8988T (cell line): ENCODE results near the gene SLC6A3.
"Not testable (repeated sequence)": the region's sequence is repeated elsewhere in the genome, so short reads cannot be mapped to it uniquely, and the experiment has no call there.

Experiments used
- DNase-seq: peaks from one replicate; pipeline ENCODE4 v3.0.0; 2011

SLC6A3 gene

DNA sequence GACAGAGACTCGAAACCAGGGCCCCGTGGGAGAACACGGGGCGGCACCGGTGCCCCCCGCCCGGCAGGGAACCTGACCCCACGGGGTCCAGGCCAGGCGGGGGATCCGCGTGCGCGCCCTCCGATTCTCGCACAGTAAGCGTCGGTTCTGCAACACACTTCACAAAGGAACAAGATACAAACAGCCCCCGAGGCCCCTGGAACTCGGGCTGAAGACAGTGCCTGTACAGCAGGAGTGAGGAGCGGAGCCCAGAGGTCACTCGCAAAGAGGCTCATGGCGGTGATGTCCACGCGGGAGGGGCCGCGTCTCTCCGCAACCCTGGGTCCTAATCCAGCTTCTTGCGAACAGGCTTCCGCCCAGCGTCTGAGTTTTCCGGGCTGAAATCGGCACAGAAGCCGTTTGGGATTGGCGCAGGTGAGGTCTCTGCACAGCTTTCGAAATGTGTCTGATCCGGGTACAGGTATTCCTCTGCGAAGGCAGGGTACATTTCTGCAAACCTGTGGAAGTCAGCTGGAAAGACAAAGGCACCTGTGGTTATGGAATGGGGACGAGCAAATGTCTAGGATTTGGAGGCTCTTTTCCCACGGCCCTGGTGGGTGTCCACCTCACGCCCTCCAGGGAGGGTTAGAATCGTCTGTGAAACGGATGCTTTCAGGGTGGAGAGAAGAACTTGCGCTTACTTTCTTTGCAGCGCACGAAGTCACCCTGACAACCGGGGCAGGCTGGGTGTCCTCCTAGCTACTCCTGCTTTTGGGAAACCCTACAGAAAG, 18.3 kb upstream of the SLC6A3 start:
- DNase-seq, result no peak

DNA sequence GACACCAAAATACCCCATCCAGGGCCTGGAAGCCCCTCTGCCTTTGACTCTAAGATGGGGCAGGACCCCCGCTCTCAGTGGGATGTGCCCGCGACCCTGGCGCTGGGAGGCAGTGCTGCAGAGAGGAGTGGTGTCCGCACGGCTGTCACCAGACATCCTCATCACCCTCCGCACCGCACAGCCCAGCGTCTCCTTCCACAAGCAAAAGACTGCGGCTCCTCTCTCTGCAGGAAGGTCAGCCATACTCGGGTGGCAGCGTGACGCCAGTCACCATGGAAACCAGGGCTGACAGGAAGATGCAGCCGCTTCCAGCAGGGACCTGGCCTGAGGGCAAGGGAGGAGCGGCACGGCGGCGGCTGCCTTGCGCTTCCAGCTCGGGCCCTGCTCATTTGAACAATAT, 17.1 kb upstream of the SLC6A3 start:
- DNase-seq, result no peak

DNA sequence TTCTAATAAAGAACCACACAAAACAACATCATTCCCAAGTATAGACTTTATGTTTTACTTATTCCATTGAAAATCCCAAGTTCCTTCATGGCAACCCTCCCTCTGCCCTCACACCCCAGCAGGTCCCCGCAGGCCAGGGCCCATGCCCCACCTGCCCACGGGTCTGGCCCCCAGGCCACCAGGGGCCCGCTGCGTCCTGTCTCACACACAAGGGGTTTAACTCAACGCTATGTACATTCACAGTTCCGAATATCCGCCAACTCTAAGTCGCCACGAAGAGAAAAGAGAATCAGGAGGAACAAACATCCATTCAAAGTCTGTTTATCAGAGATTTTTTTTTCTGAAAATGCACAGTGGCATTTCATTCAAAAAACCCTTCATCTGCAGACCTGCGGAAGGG, 16.2 kb upstream of the SLC6A3 start:
- no peak for DNase-seq

DNA sequence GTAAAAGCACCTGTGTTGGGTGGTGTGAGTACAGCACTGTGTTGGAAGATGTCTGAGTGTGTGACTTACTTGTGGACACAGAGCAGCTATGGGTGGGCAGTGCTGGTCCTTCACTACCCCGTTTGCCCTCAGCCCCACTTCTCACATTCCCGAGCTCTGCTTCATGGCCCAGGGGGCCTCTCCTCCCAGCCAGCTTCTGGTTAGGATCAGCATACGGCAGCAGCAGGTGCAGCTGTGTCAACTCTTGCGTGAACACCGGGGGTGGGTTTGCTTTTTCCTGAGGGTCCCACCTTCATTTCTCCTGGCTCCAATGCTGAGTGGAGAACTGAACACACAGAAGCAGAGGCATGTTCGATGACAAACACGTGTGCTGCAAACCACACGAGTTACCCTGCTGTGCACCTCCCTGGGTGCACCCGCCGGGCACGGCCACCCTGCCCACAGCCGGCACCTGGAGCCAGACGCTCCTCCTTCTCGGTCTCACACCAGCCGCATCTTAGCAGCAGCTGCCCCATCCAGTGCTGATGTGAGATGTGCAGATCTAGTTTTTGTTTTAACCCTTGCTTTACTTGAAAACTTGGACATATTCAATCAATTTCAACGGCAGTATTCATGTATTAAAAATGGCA, 14.9 kb upstream of the SLC6A3 start:
- no peak for DNase-seq

DNA sequence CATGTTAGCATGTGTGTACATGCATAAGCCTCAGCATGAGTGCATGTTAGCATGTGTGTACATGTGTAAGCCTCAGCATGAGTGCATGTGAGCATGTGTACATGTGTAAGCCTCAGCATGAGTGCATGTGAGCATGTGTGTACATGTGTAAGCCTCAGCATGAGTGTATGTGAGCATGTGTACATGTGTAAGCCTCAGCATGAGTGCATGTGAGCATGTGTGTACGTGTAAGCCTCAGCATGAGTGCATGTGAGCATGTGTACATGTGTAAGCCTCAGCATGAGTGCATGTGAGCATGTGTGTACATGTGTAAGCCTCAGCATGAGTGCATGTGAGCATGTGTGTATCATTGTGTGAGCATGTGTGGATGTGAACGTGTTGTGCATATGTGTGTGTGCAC, 14.2 kb upstream of the SLC6A3 start:
- DNase-seq, result not testable (repeated sequence)

DNA sequence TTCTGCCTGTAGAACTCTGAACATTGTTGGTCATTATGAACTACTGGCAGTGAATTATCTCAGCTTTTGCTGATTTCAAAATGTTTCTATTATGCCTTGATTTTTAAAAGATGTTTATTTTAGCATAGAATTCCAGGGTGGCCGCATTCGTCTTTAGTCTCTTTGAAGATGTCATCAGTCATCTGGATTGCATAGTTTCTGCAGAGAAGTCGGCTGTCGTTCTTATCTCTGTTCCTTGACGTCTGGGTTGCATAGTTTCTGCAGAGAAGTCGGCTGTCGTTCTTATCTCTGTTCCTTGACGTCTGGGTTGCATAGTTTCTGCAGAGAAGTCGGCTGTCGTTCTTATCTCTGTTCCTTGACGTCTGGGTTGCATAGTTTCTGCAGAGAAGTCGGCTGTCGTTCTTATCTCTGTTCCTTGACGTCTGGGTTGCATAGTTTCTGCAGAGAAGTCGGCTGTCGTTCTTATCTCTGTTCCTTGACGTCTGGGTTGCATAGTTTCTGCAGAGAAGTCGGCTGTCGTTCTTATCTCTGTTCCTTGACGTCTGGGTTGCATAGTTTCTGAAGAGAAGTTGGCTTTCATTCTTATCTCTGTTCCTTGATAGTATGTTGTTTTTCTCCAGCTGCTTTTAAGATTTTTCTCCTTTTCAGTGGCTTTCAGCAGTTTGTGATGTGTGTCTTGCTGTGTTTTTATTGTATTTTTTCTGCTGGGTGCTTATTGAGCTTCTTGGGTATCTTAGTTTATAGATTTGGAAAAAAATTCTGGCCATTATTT, 11.1 kb upstream of the SLC6A3 start:
- not testable (repeated sequence) for DNase-seq

DNA sequence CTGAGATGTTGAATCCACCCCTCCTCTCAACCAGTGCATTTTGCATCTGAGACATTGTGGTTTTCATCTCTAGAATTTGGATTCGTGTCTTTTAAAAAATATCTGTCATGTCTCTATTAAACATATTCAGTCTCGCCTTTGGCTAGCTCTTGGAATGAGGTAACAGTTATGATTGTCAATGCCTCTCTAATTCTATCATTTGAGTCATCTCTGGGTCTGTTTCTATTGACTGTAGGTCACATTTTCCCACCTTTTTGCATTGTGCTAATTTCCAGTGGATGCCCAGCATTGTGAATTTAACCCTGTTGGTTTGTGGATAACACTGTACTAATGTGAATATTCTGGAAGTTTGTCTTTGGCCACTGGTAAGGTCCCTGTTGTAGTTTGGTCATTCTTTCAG, 8.4 kb upstream of the SLC6A3 start:
- no peak for DNase-seq

DNA sequence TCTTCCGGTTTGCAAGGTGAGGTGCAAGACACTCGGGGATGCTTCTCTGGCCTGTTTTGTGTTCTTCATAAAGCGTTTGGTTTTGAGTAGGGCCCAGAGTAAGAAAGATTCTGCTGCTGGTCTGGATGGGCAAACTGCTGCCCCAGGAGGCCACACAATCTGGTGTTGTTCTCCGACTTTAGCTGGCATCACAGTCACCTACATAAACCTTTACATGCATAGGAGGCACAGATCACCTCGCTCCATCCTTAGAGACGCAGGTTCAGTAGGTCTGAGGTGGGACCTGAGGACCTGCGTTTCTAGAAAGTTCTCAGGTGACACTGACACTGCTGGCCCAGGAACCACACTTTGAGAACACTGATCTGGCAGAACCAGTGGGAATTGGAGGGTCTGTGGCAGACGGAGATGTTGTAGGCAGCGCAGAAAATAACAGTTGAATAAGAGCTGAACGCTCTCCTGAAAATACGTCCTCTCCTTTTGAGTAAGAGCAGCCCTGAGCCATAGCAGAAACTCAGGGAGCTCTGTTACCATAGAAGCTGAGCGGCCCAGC, 3.9 kb upstream of the SLC6A3 start:
- DNase-seq, result no peak

DNA sequence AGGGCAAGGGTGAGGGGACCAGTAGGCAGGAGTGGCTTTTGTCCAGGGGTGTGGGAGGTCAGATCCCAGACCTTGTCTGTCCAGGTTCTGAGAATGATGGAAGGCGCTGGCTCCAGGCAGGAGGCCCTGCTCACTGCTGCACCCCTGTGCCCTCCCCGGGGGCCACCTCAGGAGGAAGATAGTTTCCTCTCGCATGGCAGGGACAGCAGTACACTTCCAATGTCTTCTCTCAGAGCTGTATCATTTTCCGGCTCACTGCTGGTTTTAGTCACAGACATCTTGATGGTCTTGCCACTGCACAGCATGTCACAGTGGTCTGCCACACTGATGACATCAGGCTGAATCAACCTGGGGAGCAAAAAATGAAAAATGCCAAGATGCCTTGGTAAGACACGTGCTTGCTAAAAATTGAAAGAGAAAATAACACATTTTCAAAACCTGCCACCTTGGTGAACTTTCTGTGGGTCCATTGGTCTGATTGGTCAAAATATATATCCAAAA, 3.3 kb upstream of the SLC6A3 start:
- DNase-seq, result no peak

DNA sequence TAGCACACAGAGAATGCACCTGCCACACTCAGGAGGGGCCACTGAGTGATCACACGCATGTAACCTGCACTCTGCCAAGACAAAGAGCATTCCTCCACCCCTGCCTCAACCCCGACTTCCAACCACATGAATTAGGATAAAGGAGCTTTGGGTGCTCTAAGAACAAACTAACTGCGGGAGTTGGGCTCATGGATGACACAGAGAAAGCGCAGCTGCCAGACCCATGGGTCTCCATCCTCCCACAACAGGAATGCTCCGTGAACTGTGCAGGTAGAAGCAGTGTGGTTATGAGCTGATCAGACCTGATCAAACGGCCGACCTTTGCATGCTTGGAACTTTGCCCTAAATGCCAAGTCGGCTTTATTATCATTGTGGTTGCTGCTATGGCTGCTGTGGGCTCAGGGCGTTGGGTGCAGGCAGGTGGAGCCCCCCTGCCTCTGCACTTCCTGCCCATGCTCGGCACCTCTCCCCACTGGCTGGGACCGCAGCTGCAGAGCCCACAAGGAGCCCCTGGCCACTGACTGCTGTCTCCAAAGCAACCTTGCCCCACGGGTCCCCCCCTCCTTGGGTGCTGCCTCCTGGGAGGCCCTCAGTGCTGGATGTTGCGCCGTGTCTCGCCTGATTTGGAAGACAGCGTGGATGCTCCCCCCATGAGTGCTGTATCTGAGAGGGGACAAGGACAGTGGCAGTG, 2.6 kb upstream of the SLC6A3 start:
- no peak for DNase-seq

DNA sequence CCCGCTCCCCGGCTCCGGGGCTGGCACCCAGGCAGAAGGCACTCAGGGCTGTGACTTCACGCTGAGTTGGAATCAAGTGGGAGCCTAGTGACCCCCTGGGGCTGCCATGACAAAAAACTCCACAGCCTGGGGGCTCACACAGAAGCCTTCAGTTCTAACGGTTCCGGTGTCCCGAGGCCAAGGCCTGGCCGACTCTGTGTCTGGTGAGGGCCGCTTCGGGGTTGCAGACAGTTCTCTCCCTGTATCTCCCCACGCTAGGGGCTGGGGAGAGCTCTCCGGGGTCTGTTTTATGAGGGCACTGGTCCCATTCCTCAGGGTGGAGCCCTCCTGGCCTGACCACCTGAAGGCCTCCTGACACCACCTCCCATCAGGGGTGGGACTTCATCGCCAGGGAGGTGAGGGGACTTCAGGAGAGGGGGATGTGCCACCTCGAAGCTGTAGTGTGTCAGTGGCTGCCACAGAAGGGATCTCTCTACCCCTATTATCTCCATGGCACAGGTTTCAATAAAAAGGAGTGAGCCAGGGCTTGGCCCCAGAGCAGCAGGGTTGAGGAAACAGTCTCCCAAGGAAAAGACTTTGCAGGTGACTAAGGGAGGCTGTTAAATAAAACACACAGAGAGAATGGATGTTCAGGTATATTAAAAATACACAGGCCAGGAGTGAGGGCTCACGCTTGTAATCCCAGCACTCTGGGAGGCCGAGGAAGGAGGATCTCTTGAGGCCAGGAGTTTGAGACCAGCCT, 1.5 kb upstream of the SLC6A3 start:
- no peak for DNase-seq

DNA sequence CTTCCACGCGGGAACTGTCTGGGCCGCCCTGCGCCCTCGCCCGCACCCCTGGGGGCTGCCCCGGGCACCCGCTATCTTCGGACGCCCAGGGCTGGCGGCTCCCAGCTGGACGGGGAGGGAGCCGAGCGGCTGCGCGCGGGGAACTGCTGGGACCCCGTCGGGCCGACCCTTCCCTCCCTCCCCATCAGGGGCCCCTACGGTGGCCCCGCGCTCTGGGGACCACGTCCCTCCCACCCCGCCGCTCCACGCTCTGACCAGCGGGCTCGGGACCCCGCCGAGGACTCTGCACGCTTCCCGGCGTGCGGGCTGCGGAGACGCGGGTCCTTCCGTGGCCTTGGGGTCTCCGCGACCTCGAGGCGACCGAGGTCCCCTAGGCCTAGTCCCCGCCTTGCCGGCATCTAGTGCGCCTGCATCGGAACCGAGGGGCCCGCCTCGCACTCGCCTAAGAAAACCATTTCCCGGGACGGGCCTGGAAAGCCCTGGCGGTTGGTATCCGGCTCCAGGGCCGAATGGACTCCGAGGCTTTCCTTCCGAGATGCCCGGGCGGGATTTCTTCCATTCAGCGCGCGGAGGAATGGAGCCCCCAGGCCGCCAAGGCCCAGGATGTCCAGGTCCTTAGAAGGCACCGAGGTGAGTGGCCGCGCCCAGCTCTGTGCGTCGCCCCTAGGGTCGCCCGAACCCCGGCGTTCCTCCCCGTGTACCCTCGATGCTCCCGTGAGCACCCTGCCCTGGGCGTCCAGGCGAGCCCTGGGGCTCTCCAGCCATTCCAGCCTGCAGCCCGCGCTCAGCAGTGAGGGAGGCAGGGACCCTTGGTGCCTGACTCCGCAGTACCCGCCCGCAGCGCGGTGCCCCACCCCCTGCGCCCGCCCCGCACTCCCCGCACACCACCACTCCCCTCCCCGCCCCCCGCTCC, 705 bp upstream of the SLC6A3 start:
- DNase-seq, result no peak

DNA sequence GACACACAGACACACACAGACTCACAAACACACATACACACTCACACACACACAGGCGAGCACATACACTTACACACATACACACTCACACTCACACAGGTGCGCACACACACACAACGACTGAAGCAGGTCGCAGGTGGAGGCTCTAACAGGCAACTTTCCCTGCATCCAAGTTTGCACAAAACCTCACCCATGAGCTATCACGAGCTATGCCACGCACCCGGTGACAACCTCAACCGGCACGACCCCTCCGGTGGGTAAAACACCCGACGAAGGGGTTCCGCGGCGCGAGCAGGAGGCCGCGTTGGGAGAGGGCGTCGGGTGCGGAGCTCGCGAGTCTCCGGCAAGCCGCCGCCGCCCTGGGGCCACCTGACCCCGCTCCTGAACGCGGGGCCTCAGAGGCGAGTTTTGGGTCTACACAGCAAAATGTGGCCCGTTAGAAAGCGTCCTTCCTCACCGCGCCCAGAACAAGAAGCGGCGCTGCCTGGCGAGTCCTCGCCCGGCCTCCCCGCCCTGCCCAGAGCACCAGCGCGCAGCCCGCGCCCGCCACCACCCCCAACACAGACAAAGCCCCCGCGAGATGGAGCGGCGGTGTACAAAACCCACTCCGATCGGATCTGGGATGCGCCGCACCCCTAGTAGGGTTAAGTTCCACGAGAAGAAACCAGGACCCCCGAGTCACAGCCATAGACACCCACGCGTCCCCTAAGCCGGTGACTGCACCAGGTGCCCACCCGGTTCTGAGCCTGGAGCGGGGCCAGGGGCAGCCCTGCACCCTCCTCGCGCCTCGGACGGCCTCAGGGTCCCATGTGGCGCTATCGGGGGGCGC, 665 bp downstream of the SLC6A3 start:
- DNase-seq, result no peak

DNA sequence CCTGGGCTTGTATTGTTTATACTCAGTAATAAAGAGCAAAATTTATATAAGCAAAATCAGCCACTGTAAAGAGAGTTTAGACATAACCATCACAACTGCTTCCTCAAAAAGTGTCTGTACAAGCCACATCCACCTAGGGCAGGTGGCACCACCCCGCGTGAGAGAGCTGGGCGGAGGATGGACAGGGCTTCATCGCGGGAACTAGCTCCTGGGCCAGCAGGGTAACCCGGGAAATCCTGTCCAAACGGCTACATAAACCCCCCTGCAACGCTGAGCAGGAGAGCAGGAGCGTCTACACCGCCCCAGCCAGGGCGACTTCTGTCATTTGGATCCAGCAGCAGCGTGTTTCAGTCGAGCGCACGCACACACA, 1.3 kb downstream of the SLC6A3 start:
- no peak for DNase-seq

DNA sequence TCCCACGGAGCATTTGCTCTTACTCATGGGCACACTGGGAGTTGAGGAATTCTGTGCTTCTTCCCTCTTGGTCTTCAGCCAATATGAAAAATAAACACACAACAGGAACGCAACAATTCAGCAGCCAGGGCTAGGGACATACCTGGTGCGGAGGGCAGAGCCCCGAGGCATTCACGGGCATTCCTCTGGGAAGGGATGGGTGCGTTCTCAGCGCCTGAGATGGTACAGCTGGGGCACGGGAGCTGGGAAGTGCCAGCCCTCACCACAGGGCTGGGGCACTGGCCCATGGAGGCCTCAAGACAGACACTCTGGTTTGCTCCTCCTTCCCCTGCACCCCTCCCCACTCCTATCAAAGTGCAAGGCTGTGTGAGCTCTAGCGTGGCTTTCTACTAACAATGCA, 2.1 kb downstream of the SLC6A3 start:
- no peak for DNase-seq

DNA sequence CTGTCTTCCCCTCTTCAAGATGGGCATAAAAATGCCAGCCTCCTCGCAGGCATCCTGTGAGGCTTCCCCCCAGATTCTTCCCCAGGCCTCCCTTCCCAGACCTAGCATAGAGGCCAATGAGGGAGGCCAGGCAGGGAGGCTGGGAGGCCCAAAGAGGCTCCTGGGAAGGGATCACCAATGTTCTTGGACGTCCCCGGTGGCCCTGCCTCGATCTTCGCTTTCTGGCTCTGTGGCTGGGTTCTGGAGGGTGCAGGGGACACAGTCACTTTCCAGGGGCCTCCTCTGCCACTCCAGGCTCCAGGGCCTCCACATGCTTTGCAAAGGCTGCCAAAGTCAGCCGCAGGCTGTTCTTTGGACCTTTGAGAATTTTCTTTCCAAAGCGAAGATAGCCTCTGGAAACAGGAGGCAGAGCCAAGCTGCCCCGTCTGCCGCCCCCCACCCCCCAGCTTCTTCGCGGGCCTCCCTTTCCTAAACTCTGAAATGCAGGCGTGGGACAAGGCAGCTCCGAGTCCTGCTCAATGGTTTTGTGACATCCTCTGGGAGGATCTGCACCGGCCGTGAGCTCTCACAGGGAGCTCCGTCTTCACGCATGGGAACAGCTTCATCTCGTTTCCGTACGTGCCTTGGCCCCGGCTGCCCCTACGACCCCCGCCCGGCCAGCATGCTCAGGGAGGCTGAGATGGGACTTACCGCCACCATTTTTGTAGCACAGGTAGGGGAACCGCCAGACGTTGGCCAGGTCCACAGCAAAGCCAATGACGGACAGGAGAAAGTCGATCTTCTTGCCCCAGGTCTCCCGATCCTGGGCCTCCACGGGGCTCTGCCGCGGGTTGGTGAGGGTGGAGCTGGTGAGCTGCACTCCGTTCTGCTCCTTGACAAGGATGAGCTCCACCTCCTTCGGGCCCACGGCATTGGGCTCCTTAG, 2.8 kb downstream of the SLC6A3 start:
- no peak for DNase-seq

DNA sequence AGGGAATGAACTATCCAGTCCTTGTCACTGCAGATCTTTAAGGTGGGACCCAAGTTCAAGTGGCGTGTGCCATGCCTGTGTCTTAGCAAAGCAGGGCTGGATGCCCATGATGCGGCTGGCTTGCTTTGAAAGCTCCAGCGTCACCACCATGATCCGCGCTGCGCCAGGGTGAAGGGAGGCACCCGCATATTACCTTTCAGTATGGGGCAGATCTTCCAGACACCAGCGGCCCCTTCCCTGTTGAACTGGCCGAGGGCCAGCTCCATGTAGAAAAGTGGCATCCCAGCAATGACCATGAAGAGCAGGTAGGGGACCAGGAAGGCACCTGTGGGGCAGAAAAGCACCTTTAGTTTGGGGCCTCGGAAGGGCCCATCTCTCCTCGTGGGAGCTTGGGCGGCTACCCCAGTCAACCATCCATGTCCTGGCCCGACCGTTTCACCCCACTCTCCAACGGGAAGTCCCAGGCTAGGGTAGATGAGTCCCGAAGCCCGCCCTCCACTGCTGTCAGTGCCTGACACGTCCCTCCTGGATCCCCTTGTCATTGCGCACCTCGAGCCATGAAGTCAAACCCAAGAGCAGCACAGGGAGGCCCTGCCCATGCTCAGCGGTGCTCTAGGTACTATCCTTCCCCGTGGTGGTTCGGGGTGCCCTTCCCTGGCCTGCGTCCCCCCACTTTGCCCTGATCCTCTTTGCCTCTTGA, 3.9 kb downstream of the SLC6A3 start:
- DNase-seq, result no peak

DNA sequence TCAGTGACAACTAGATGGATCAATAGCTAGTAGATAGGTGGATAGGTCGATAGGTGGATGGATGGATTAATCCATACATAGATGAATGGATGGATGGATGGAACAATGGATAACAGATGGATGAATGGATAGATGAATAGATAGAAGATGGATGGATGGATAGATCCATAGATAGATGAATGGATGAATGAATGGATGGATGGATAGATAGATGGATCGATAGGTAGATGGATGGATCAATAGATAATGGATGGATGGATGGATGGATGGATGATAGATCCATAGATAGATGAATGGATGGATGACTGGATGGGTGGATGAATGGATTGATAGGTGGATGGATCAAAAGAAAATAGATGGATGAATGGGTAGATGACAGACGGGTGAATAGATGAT, 5.1 kb downstream of the SLC6A3 start:
- DNase-seq, result no peak
